ENCODE data around the gene DNAH2.

DNAH2 gene

GRCh38 chr17:7878234-7878633 is 160.7 kb downstream of the DNAH2 start:
- H3K27ac ChIP-seq: no peak overlapping the region
- H3K4me3 ChIP-seq: no peak overlapping the region
- TF ChIP-seq CTCF (IDR thresholded peaks at IDR 0.05): no peak
- peak; percentile 7 for DNase-seq (ENCODE audit: low spot score)

GRCh38 chr17:7880076-7880868 is 162.7 kb downstream of the DNAH2 start:
- DNase-seq (ENCODE audit: low spot score): peak; percentile 9
- Histone ChIP-seq H3K4me3 (no peak overlapping the region), H3K27ac (no peak overlapping the region)
- TF ChIP-seq CTCF (IDR thresholded peaks at IDR 0.05): no peak

- peak; percentile 50 for DNase-seq (ENCODE audit: low spot score)
- Histone ChIP-seq H3K4me3 (no peak overlapping the region), H3K27ac (no peak overlapping the region)
- no peak for TF ChIP-seq CTCF (IDR thresholded peaks at IDR 0.05)
Observed at GRCh38 chr17:7881276-7882054, 163.9 kb downstream of the DNAH2 start.

GRCh38 chr17:7882068-7882467 is 164.5 kb downstream of the DNAH2 start:
- DNase-seq (ENCODE audit: low spot score): peak; percentile 46
- H3K27ac ChIP-seq: peak overlapping the region in 1 of 2 donors; percentile 6
- H3K4me3 ChIP-seq: no peak overlapping the region

GRCh38 chr17:7882629-7883028 is 165.1 kb downstream of the DNAH2 start:
- H3K27ac ChIP-seq: peak overlapping the region in 1 of 2 donors; percentile 21
- no peak for TF ChIP-seq CTCF (IDR thresholded peaks at IDR 0.05)
- DNase-seq (ENCODE audit: low spot score): peak; percentile 28
- no peak overlapping the region for H3K4me3 ChIP-seq

More at GRCh38 chr17:7882068-7882467, 164.5 kb downstream of the DNAH2 start:
- TF ChIP-seq CTCF (IDR thresholded peaks at IDR 0.05): no peak

Data from coronary artery (tissue), 2 donors.